Liver (tissue), 3 donors: Measurements from ENCODE around the gene OR52A1.

Experiments used
- CTCF ChIP-seq: fragments of 150-350 bp; IDR thresholded peaks from 2 replicates; pipeline ENCODE4 v1.5.1; 2017; ENCODE audit warnings: improper control_type of control experiment, low read depth, low read length; ENCODE audit not compliant: missing input control
- JUND ChIP-seq, 2 donors: IDR thresholded peaks; 2 replicates each; pipeline ENCODE4 v1.6.1; 2016; ENCODE audit warnings: antibody characterized with exemption in 2 of 2
- REST ChIP-seq: IDR thresholded peaks from 2 replicates; pipeline ENCODE4 v1.6.1; 2016; ENCODE audit warnings: antibody characterized with exemption, mild to moderate bottlenecking
- donor health status: healthy.
- donor health status: healthy.

GRCh38 chr11:5203366-5203765 lies 48.8 kb upstream of the OR52A1 start:
- no peak for TF ChIP-seq CTCF
- no peak for TF ChIP-seq REST
- TF ChIP-seq JUND (IDR thresholded peaks at IDR 0.05): no peak
